Measurements from ENCODE around the gene KIF13A.
"Not testable (repeated sequence)": the region's sequence is repeated elsewhere in the genome, so short reads cannot be mapped to it uniquely, and the experiment has no call there.

KIF13A gene

GRCh38 chr6:17967668-17968518 lies 19.5 kb downstream of the KIF13A start:
- no peak for DNase-seq

- DNase-seq, result no peak
These were observed 21.0 kb downstream of the KIF13A start for GRCh38 chr6:17966451-17966850.

- DNase-seq, result no peak
These were observed 22.0 kb downstream of the KIF13A start for GRCh38 chr6:17965397-17965796.

- no peak for DNase-seq
These were observed 22.8 kb downstream of the KIF13A start for GRCh38 chr6:17964633-17965032.

GRCh38 chr6:17962436-17963031 lies 24.9 kb downstream of the KIF13A start:
- peak; percentile 65 for DNase-seq

- no peak for DNase-seq
These were observed 28.1 kb downstream of the KIF13A start for GRCh38 chr6:17959302-17959701.

- DNase-seq, result no peak
These were observed 29.4 kb downstream of the KIF13A start for GRCh38 chr6:17957904-17958620.

GRCh38 chr6:17957498-17957897 lies 29.9 kb downstream of the KIF13A start:
- no peak for DNase-seq

GRCh38 chr6:17957086-17957485 lies 30.3 kb downstream of the KIF13A start:
- no peak for DNase-seq

- no peak for DNase-seq
These were observed 37.3 kb downstream of the KIF13A start for GRCh38 chr6:17950095-17950494.

GRCh38 chr6:17949168-17949567 lies 38.3 kb downstream of the KIF13A start:
- DNase-seq, result no peak

- no peak for DNase-seq
These were observed 38.7 kb downstream of the KIF13A start for GRCh38 chr6:17948725-17949124.

GRCh38 chr6:17947574-17947973 lies 39.9 kb downstream of the KIF13A start:
- not testable (repeated sequence) for DNase-seq

GRCh38 chr6:17945575-17945974 lies 41.9 kb downstream of the KIF13A start:
- no peak for DNase-seq

- DNase-seq, result no peak
These were observed 42.3 kb downstream of the KIF13A start for GRCh38 chr6:17945111-17945510.

GRCh38 chr6:17941318-17941717 lies 46.1 kb downstream of the KIF13A start:
- DNase-seq, result no peak

GRCh38 chr6:17940151-17940792 lies 47.2 kb downstream of the KIF13A start:
- DNase-seq, result no peak

- DNase-seq, result no peak
These were observed 48.5 kb downstream of the KIF13A start for GRCh38 chr6:17938901-17939300.

- no peak for DNase-seq
These were observed 52.0 kb downstream of the KIF13A start for GRCh38 chr6:17935188-17936149.

- no peak for DNase-seq
These were observed 53.7 kb downstream of the KIF13A start for GRCh38 chr6:17933716-17934115.

GRCh38 chr6:17932330-17932852 lies 55.0 kb downstream of the KIF13A start:
- DNase-seq, result no peak

GRCh38 chr6:17931227-17931626 lies 56.2 kb downstream of the KIF13A start:
- DNase-seq, result no peak

All from T1000 (cell line).